ENCODE measurements around the gene ANXA7.
"Not testable (repeated sequence)": the region's sequence is repeated elsewhere in the genome, so short reads cannot be mapped to it uniquely, and the experiment has no call there.

Gene ANXA7

DNA sequence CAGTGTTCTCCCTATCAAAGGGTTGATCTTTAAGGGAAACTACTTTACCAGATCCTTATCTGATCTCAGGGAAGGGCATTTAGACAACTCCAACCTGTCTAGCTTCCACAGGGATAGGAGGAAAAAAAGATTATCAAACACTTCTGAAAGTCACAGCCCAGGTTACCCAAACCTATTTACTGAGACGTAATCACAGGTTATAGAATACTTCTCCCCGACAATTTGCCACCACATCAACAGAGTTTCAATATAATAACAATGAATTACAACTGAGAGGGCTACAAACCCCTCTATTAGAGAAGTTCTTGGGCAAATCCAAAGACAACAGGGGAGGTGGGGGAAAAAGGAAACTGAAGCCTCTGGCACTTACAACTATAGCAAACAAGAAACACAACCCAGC lies 81.5 kb downstream of the ANXA7 start:
- no peak for DNase-seq

DNA sequence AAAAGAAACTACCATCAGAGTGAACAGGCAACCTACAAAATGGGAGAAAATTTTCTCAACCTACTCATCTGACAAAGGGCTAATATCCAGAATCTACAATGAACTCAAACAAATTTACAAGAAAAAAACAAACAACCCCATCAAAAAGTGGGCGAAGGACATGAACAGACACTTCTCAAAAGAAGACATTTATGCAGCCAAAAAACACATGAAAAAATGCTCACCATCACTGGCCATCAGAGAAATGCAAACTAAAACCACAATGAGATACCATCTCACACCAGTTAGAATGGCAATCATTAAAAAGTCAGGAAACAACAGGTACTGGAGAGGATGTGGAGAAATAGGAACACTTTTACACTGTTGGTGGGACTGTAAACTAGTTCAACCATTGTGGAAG lies 85.3 kb downstream of the ANXA7 start:
- not testable (repeated sequence) for DNase-seq

DNA sequence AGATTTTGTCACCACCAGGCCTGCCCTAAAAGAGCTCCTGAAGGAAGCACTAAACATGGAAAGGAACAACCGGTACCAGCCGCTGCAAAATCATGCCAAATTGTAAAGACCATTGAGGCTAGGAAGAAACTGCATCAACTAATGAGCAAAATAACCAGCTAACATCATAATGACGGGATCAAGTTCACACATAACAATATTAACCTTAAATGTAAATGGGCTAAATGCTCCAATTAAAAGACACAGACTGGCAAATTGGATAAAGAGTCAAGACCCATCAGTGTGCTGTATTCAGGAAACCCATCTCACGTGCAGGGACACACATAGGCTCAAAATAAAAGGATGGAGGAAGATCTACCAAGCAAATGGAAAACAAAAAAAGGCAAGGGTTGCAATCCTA lies 88.6 kb downstream of the ANXA7 start:
- not testable (repeated sequence) for DNase-seq

Data from CD4-positive, alpha-beta T cell treated with Interleukin-15 for 1 hour (primary cell).